Peyer's patch (tissue), 4 donors: Measurements from ENCODE around the gene TES. TPM values are rescaled to one million over a fixed set of nuclear protein-coding genes. Genes with fewer than 3 reads are reported as not detected.

Experiments used
- DNase-seq, 3 donors: peaks; one replicate each; pipeline ENCODE4 v3.0.0-alpha.2; 2017 to 2019
- H3K27ac ChIP-seq, 4 donors: fragments of 200-600 bp; sonication (generic); one replicate each; pipeline ENCODE4 v1.5.1; 2016 to 2019
- H3K27me3 ChIP-seq, 2 donors: fragments of 200-600 bp; sonication (generic); one replicate each; pipeline ENCODE4 v1.5.1; 2019
- H3K36me3 ChIP-seq, 3 donors: fragments of 200-600 bp; sonication (generic); one replicate each; pipeline ENCODE4 v1.5.1; 2016 to 2019
- H3K4me1 ChIP-seq, 4 donors: fragments of 200-600 bp; sonication (generic); one replicate each; pipeline ENCODE4 v1.5.1; 2016 to 2019
- H3K4me3 ChIP-seq, 4 donors: fragments of 200-600 bp; sonication (generic); 1 replicate in 3 of 4; 2 replicates in 1 of 4; pipeline ENCODE4 v1.5.1; 2016 to 2019; ENCODE audit warnings: mild to moderate bottlenecking in 1 of 4
- H3K9me3 ChIP-seq, 4 donors: fragments of 200-600 bp; sonication (generic); one replicate each; pipeline ENCODE4 v1.5.1; 2016 to 2019; ENCODE audit warnings: mild to moderate bottlenecking in 1 of 4
- CTCF ChIP-seq, 6 experiments: fragments of 450-650 bp in 4 of 6; fragments of 200-600 bp in 2 of 6; sonication (generic) in 1 of 6; IDR thresholded peaks; one replicate each; pipeline ENCODE4 v1.5.1; 2017 to 2019; ENCODE audit warnings: antibody characterized with exemption in 6 of 6, mild to moderate bottlenecking in 3 of 6, moderate library complexity in 1 of 6
- POLR2A ChIP-seq, 2 donors: fragments of 450-650 bp; IDR thresholded peaks; one replicate each; pipeline ENCODE4 v1.5.1; 2017; ENCODE audit warnings: antibody characterized with exemption in 2 of 2, mild to moderate bottlenecking in 2 of 2, moderate library complexity in 2 of 2
- total RNA-seq, 4 donors: library from RNA; depleted of rRNA; stranded (reverse); fragments of >200 nt; gene quantifications; one replicate each; pipeline ENCODE4 v1.1.0, GENCODE V29; 2016

TES gene
- total RNA-seq, 4 donors from 2014 or later = 62.7 to 97.4 (median 69.6) TPM

- DNase-seq = no peak
- H3K4me3 ChIP-seq = no peak overlapping the region
- no peak for TF ChIP-seq POLR2A (IDR thresholded peaks at IDR 0.05)
- no peak for TF ChIP-seq CTCF (IDR thresholded peaks at IDR 0.05)
- H3K27me3 ChIP-seq = no peaks in the 10 kb centered on the region
- H3K4me1 ChIP-seq = no peaks in the 10 kb centered on the region
- H3K9me3 ChIP-seq = no peaks in the 10 kb centered on the region
- H3K27ac ChIP-seq = no peak overlapping the region
- no peaks in the 10 kb centered on the region for H3K36me3 ChIP-seq
Measured at GRCh38 chr7:116280803-116281202, 70.5 kb downstream of the TES start.

- Histone ChIP-seq H3K4me1 (no peaks in the 10 kb centered on the region), H3K9me3 (no peaks in the 10 kb centered on the region), H3K4me3 (no peak overlapping the region), H3K27me3 (no peaks in the 10 kb centered on the region), H3K36me3 (no peaks in the 10 kb centered on the region), H3K27ac (no peak overlapping the region)
- no peak for DNase-seq
- no peak for TF ChIP-seq POLR2A (IDR thresholded peaks at IDR 0.05)
Measured at GRCh38 chr7:116283595-116284204, 73.4 kb downstream of the TES start.

GRCh38 chr7:116284390-116284789 lies 74.1 kb downstream of the TES start:
- TF ChIP-seq CTCF (IDR thresholded peaks at IDR 0.05) = no peak
- no peaks in the 10 kb centered on the region for H3K27me3 ChIP-seq
- no peak overlapping the region for H3K4me3 ChIP-seq
- no peak overlapping the region for H3K27ac ChIP-seq
- no peaks in the 10 kb centered on the region for H3K4me1 ChIP-seq
- no peak for DNase-seq
- no peaks in the 10 kb centered on the region for H3K9me3 ChIP-seq
- H3K36me3 ChIP-seq = no peaks in the 10 kb centered on the region

GRCh38 chr7:116285252-116285651 lies 74.9 kb downstream of the TES start:
- Histone ChIP-seq H3K36me3 (no peaks in the 10 kb centered on the region), H3K4me1 (no peaks in the 10 kb centered on the region), H3K27ac (no peak overlapping the region), H3K9me3 (no peaks in the 10 kb centered on the region), H3K27me3 (no peaks in the 10 kb centered on the region), H3K4me3 (no peak overlapping the region)
- no peak for TF ChIP-seq CTCF (IDR thresholded peaks at IDR 0.05)
- DNase-seq = no peak

- TF ChIP-seq POLR2A (IDR thresholded peaks at IDR 0.05) = no peak
- TF ChIP-seq CTCF (IDR thresholded peaks at IDR 0.05) = no peak
- no peak for DNase-seq
- Histone ChIP-seq H3K27me3 (no peaks in the 10 kb centered on the region), H3K9me3 (no peaks in the 10 kb centered on the region), H3K4me1 (no peaks in the 10 kb centered on the region), H3K36me3 (no peaks in the 10 kb centered on the region), H3K27ac (no peak overlapping the region), H3K4me3 (no peak overlapping the region)
Measured at GRCh38 chr7:116290740-116291139, 80.4 kb downstream of the TES start.

- TF ChIP-seq POLR2A (IDR thresholded peaks at IDR 0.05) (no peak), CTCF (IDR thresholded peaks at IDR 0.05) (no peak)
- H3K4me1 ChIP-seq = no peaks in the 10 kb centered on the region
- H3K9me3 ChIP-seq = no peaks in the 10 kb centered on the region
- no peak for DNase-seq
- H3K27ac ChIP-seq = no peak overlapping the region
- no peaks in the 10 kb centered on the region for H3K27me3 ChIP-seq
- no peaks in the 10 kb centered on the region for H3K36me3 ChIP-seq
- no peak overlapping the region for H3K4me3 ChIP-seq
Measured at GRCh38 chr7:116291937-116292336, 81.6 kb downstream of the TES start.
